SK-N-SH (cell line): ENCODE data around the gene LTF. TPM values are rescaled to one million over a fixed set of nuclear protein-coding genes. Genes with fewer than 3 reads are reported as not detected.

ENCODE experiments used
- CTCF ChIA-PET: fragments of 300-600, 350-600 bp; formaldehyde crosslinking; extraction: SDS; loops from one replicate; lab custom pipeline; 2021; lab: Yijun Ruan, JAX
- POLR2A ChIA-PET: fragments of 350-600 bp; sonication (Branson Sonifier 250); formaldehyde crosslinking; extraction: SDS; loops from one replicate; lab custom pipeline; 2020; ENCODE audit warnings: antibody characterized with exemption, inconsistent platforms; lab: Yijun Ruan, JAX
- DNase-seq: peaks from one replicate; pipeline ENCODE4 v3.0.0; 2012
- H2AFZ ChIP-seq: fragments of 200-600 bp; sonication (generic); 2 replicates; pipeline ENCODE4 v1.8.1; 2016; ENCODE audit warnings: antibody characterized with exemption, mild to moderate bottlenecking, low read depth
- H3F3A ChIP-seq: fragments of 200-600 bp; sonication (generic); replicated peaks from 2 replicates; pipeline ENCODE3; 2016; ENCODE audit warnings: antibody characterized with exemption, mild to moderate bottlenecking; ENCODE audit not compliant: insufficient read depth
- H3K27ac ChIP-seq, 2 experiments: fragments of 200-500 bp in 1 of 2; fragments of 200-600 bp in 1 of 2; sonication (Bioruptor generic) in 1 of 2; sonication (generic), shearing (Covaris generic) in 1 of 2; 2 replicates each; pipeline versions ENCODE4 v1.5.1 to v1.6.1; 2014 to 2016; ENCODE audit warnings: low read depth in 2 of 2, inconsistent platforms in 1 of 2, low read length in 1 of 2, mild to moderate bottlenecking in 1 of 2, mixed read lengths in 1 of 2
- H3K27me3 ChIP-seq: fragments of 200-600 bp; sonication (generic), shearing (Covaris generic); 2 replicates; pipeline ENCODE4 v1.6.1; 2016; ENCODE audit warnings: mixed run types; ENCODE audit not compliant: insufficient read depth
- H3K36me3 ChIP-seq, 2 experiments: fragments of 200-500 bp in 1 of 2; fragments of 200-600 bp in 1 of 2; sonication (Bioruptor generic) in 1 of 2; sonication (generic) in 1 of 2; replicated peaks in 1 of 2; 2 replicates each; pipeline versions ENCODE3 to v1.5.1; 2014 to 2016; ENCODE audit warnings: low read length in 1 of 2, mild to moderate bottlenecking in 1 of 2; ENCODE audit not compliant: insufficient read depth in 2 of 2, control insufficient read depth in 1 of 2
- H3K4me1 ChIP-seq, 2 experiments: fragments of 200-500 bp in 1 of 2; fragments of 200-600 bp in 1 of 2; sonication (Bioruptor generic) in 1 of 2; sonication (generic), shearing (Covaris generic) in 1 of 2; 2 replicates each; pipeline versions ENCODE4 v1.5.1 to v1.6.1; 2014 to 2016; ENCODE audit warnings: low read depth in 1 of 2, low read length in 1 of 2, mixed run types in 1 of 2; ENCODE audit not compliant: insufficient read depth in 2 of 2, control insufficient read depth in 1 of 2
- H3K4me2 ChIP-seq: fragments of 200-600 bp; sonication (generic), shearing (Covaris generic); 2 replicates; pipeline ENCODE4 v1.6.1; 2017; ENCODE audit warnings: mixed run types
- H3K4me3 ChIP-seq, 2 experiments: fragments of 200-500 bp in 1 of 2; fragments of 200-600 bp in 1 of 2; sonication (Bioruptor generic) in 1 of 2; sonication (generic), shearing (Covaris generic) in 1 of 2; 2 replicates each; pipeline versions ENCODE4 v1.5.1 to v1.8.1; 2014 to 2016; ENCODE audit warnings: low read depth in 2 of 2, inconsistent platforms in 1 of 2, low read length in 1 of 2, mild to moderate bottlenecking in 1 of 2, mixed read lengths in 1 of 2, moderate library complexity in 1 of 2
- H3K79me2 ChIP-seq: fragments of 200-600 bp; sonication (generic); 2 replicates; pipeline ENCODE4 v1.8.1; 2017; ENCODE audit warnings: mild to moderate bottlenecking; ENCODE audit not compliant: insufficient read depth
- H3K9ac ChIP-seq: fragments of 200-600 bp; sonication (generic); 2 replicates; pipeline ENCODE4 v1.6.1; 2017; ENCODE audit warnings: mixed run types
- H3K9me2 ChIP-seq: fragments of 200-600 bp; sonication (generic); 2 replicates; pipeline ENCODE4 v1.6.1; 2017; ENCODE audit warnings: mixed run types
- H3K9me3 ChIP-seq: fragments of 200-600 bp; sonication (generic); 2 replicates; pipeline ENCODE4 v1.6.1; 2017; ENCODE audit warnings: mixed run types, mild to moderate bottlenecking, moderate library complexity
- H4K20me1 ChIP-seq: fragments of 200-600 bp; sonication (generic); 2 replicates; pipeline ENCODE4 v1.6.1; 2017; ENCODE audit warnings: mild to moderate bottlenecking, mixed run types; ENCODE audit not compliant: insufficient read depth
- ELF1 ChIP-seq: IDR thresholded peaks from 2 replicates; pipeline ENCODE4 v1.4.0; 2012
- EZH2phosphoT487 ChIP-seq: fragments of 200-600 bp; sonication (generic); IDR thresholded peaks from 2 replicates; pipeline ENCODE4 v1.6.1; 2017; ENCODE audit warnings: low read depth, mixed run types, mild to moderate bottlenecking, antibody characterized with exemption, moderate library complexity, borderline replicate concordance
- FOSL2 ChIP-seq: IDR thresholded peaks from 2 replicates; pipeline ENCODE4 v1.4.0; 2012; ENCODE audit warnings: low read depth, mild to moderate bottlenecking, moderate library complexity, borderline replicate concordance
- IRF3 ChIP-seq: fragments of 150-350 bp; IDR thresholded peaks from 2 replicates; pipeline ENCODE4 v1.6.1; 2016; ENCODE audit warnings: mild to moderate bottlenecking, low read depth, low read length
- MAX ChIP-seq: IDR thresholded peaks from 2 replicates; pipeline ENCODE4 v1.4.0; 2012; ENCODE audit warnings: low read depth
- MXI1 ChIP-seq: IDR thresholded peaks from 2 replicates; pipeline ENCODE4 v1.6.1; 2012; ENCODE audit warnings: mild to moderate bottlenecking, low read depth, low read length, improper control_type of control experiment
- POLR2AphosphoS5 ChIP-seq: IDR thresholded peaks from 2 replicates; pipeline ENCODE4 v1.6.1; 2012; ENCODE audit warnings: low read depth, low read length
- REST ChIP-seq: IDR thresholded peaks from 2 replicates; pipeline ENCODE4 v1.6.1; 2012; ENCODE audit warnings: mild to moderate bottlenecking, low read depth, low read length, moderate library complexity
- SIN3A ChIP-seq: IDR thresholded peaks from 2 replicates; pipeline ENCODE4 v1.6.1; 2012; ENCODE audit warnings: low read depth, mild to moderate bottlenecking, low read length, moderate library complexity, borderline replicate concordance
- TCF12 ChIP-seq: IDR thresholded peaks from 2 replicates; pipeline ENCODE4 v1.4.0; 2012
- TEAD4 ChIP-seq: IDR thresholded peaks from 2 replicates; pipeline ENCODE4 v1.4.0; 2012; ENCODE audit warnings: mild to moderate bottlenecking, borderline replicate concordance; ENCODE audit not compliant: insufficient read depth
- USF1 ChIP-seq: IDR thresholded peaks from 2 replicates; pipeline ENCODE4 v1.4.0; 2012; ENCODE audit warnings: low read depth, borderline replicate concordance
- USF2 ChIP-seq: fragments of 150-350 bp; IDR thresholded peaks from 2 replicates; pipeline ENCODE4 v1.6.1; 2017; ENCODE audit warnings: antibody characterized with exemption, low read length, low read depth, borderline replicate concordance
- YY1 ChIP-seq: IDR thresholded peaks from 2 replicates; pipeline ENCODE4 v1.4.0; 2012; ENCODE audit warnings: low read depth, mild to moderate bottlenecking
- WGBS: methylation state at CpG from one replicate; pipeline ENCODE4 v1.1.6; 2017; ENCODE audit warnings: low lambda C conversion rate; 5-methylcytosine and 5-hydroxymethylcytosine counted together
- polyA plus RNA-seq, 3 experiments: library from polyadenylated mRNA; depleted of rRNA; stranded (reverse); fragments of >200 nt; gene quantifications; 2 replicates each; pipeline ENCODE4 v1.2.3, GENCODE V29; 2012

The LTF gene
- polyA plus RNA-seq, 1 of the 3 experiments (the other 2 are of a cell fraction) = not detected

- no peak for DNase-seq
- H3K79me2 ChIP-seq = no peaks in the 10 kb centered on the region
- H3K27me3 ChIP-seq = no peaks in the 10 kb centered on the region
- H3K9me2 ChIP-seq = no peaks in the 10 kb centered on the region
- H3K4me1 ChIP-seq = peaks cover 0 to 6% of the 10 kb centered on the region in 2 experiments; a peak in 1 of 4 replicates
- H3K4me3 ChIP-seq = no peak overlapping the region
- no peaks in the 10 kb centered on the region for H4K20me1 ChIP-seq
- no peak overlapping the region for H2AFZ ChIP-seq
- H3F3A ChIP-seq = no peaks in the 10 kb centered on the region
- H3K27ac ChIP-seq = no peak overlapping the region
- no peak overlapping the region for H3K4me2 ChIP-seq
- ChIA-PET CTCF (interaction anchor here (1.0 to 8.7 kb wide), 2 partner anchors 14 to 57 kb away, joined by 4 to 108 read pairs; no protein-coding TSS in a partner anchor), POLR2A (no interaction called here)
- WGBS = 43% methylated on average over 4 of the region's 5 CpGs
- H3K9me3 ChIP-seq = no peaks in the 10 kb centered on the region
- no peak overlapping the region for H3K9ac ChIP-seq
- H3K36me3 ChIP-seq = no peaks in the 10 kb centered on the region
- no peak for TF ChIP-seq YY1
- TF ChIP-seq TEAD4 = no peak
- TF ChIP-seq TCF12 = no peak
- no peak for TF ChIP-seq MXI1
- TF ChIP-seq POLR2AphosphoS5 = no peak
- no peak for TF ChIP-seq EZH2phosphoT487
- TF ChIP-seq IRF3 = no peak
- no peak for TF ChIP-seq ELF1
- no peak for TF ChIP-seq FOSL2
- TF ChIP-seq SIN3A = no peak
- no peak for TF ChIP-seq USF1
- TF ChIP-seq REST = no peak
- TF ChIP-seq USF2 = no peak
- no peak for TF ChIP-seq MAX
Observed at GRCh38 chr3:46500656-46501635, 36.2 kb upstream of the LTF start.
